Bone marrow (tissue), 2 donors: ENCODE results near the gene LIN37.

ENCODE experiments used
- DNase-seq, 2 donors: peaks; one replicate each; lab custom pipeline; 2025; lab: John Stamatoyannopoulos, UW

The LIN37 gene

GRCh38 chr19:35775046-35775297 lies 26.6 kb downstream of the LIN37 start:
- no peak for DNase-seq

GRCh38 chr19:35775298-35776101 lies 27.1 kb downstream of the LIN37 start, which contains the start of gene ARHGAP33:
Gene ARHGAP33 (plus strand): TSS chr19:35775564. CDS start chr19:35775659, 95 bp downstream.
- DNase-seq = peak; percentile 85 to 94

- no peak for DNase-seq
These were observed 27.9 kb downstream of the LIN37 start for GRCh38 chr19:35776102-35776788.

- DNase-seq = no peak
These were observed 28.9 kb downstream of the LIN37 start for GRCh38 chr19:35777086-35777841.

- DNase-seq = no peak
These were observed 29.6 kb downstream of the LIN37 start for GRCh38 chr19:35777961-35778360.

- DNase-seq = no peak
These were observed 30.7 kb downstream of the LIN37 start for GRCh38 chr19:35779033-35779432.

- DNase-seq = no peak
These were observed 31.7 kb downstream of the LIN37 start for GRCh38 chr19:35780058-35780457.

- no peak for DNase-seq
These were observed 32.3 kb downstream of the LIN37 start for GRCh38 chr19:35780717-35781116.

- DNase-seq = no peak
These were observed 33.3 kb downstream of the LIN37 start for GRCh38 chr19:35781650-35782049.

- no peak for DNase-seq
These were observed 34.2 kb downstream of the LIN37 start for GRCh38 chr19:35782589-35782988.

- no peak for DNase-seq
These were observed 35.4 kb downstream of the LIN37 start for GRCh38 chr19:35783469-35784434.

GRCh38 chr19:35784503-35785338 lies 36.3 kb downstream of the LIN37 start:
- no peak for DNase-seq

GRCh38 chr19:35785339-35785627 lies 36.9 kb downstream of the LIN37 start:
- DNase-seq = no peak

- DNase-seq = no peak
These were observed 38.2 kb downstream of the LIN37 start for GRCh38 chr19:35786299-35787160.

- DNase-seq = no peak
These were observed 38.9 kb downstream of the LIN37 start for GRCh38 chr19:35787227-35787799.

- no peak for DNase-seq
These were observed 40.0 kb downstream of the LIN37 start for GRCh38 chr19:35788205-35788960.

GRCh38 chr19:35789195-35789977 lies 41.0 kb downstream of the LIN37 start:
- DNase-seq = no peak
